A673 (cell line): Measurements from ENCODE around the gene PFN3.

ENCODE experiments used
- CTCF ChIP-seq: fragments of 300-800, 200-600 bp; sonication (generic); conservative IDR thresholded peaks from 2 replicates; pipeline ENCODE4 v1.5.1; 2017; ENCODE audit warnings: low read depth, mild to moderate bottlenecking, antibody characterized with exemption, low read length, moderate library complexity, mixed read lengths
- EZH2 ChIP-seq: fragments of 200-600 bp; sonication (generic); IDR thresholded peaks from 2 replicates; pipeline ENCODE4 v1.6.1; 2017; ENCODE audit warnings: borderline replicate concordance, low read depth, mild to moderate bottlenecking, mixed read lengths, antibody characterized with exemption, low read length; ENCODE audit not compliant: poor library complexity, severe bottlenecking

GRCh38 chr5:177357146-177357458 is 43.4 kb downstream of the PFN3 start:
- TF ChIP-seq CTCF, result no peak
- TF ChIP-seq EZH2, result no peak
